Right atrium auricular region (tissue), 2 donors: ENCODE data around the gene SLC7A5. TPM values are rescaled to one million over a fixed set of nuclear protein-coding genes. Genes with fewer than 3 reads are reported as not detected.

Experiments used
- DNase-seq: peaks from one replicate; pipeline ENCODE4 v3.0.0-alpha.2; 2019; ENCODE audit warnings: low spot score
- H3K27ac ChIP-seq, 2 donors: fragments of 200-600 bp; sonication (generic); 1 replicate in 1 of 2; 2 replicates in 1 of 2; pipeline ENCODE4 v1.5.1; 2016 to 2019
- H3K27me3 ChIP-seq, 2 donors: fragments of 200-600 bp; sonication (generic); one replicate each; pipeline versions ENCODE4 v1.5.1 to v1.6.0; 2017 to 2019
- H3K36me3 ChIP-seq: fragments of 200-600 bp; sonication (generic); one replicate; pipeline ENCODE4 v1.5.1; 2016
- H3K4me1 ChIP-seq, 2 donors: fragments of 200-600 bp; sonication (generic); one replicate each; pipeline versions ENCODE4 v1.5.1 to v1.6.0; 2017 to 2019
- H3K4me3 ChIP-seq, 2 donors: fragments of 200-600 bp; sonication (generic); 1 replicate in 1 of 2; 2 replicates in 1 of 2; pipeline ENCODE4 v1.5.1; 2017 to 2019; ENCODE audit warnings: mild to moderate bottlenecking in 1 of 2, moderate library complexity in 1 of 2
- H3K9me3 ChIP-seq, 2 donors: fragments of 200-600 bp; sonication (generic); one replicate each; pipeline ENCODE4 v1.5.1; 2019
- CTCF ChIP-seq, 2 donors: fragments of 200-600 bp; sonication (generic); IDR thresholded peaks; one replicate each; pipeline ENCODE4 v1.5.1; 2019; ENCODE audit warnings: antibody characterized with exemption in 2 of 2
- total RNA-seq, 2 donors: library from RNA; depleted of rRNA; stranded (reverse); fragments of >200 nt; gene quantifications; one replicate each; pipeline ENCODE4 v1.1.0, GENCODE V29; 2016

The SLC7A5 gene
- total RNA-seq, 2 donors from 2014 or later: 5.8 to 12.8 TPM

GRCh38 chr16:87838643-87839541 is 30.4 kb downstream of the SLC7A5 start:
- Histone ChIP-seq H3K9me3 (no peaks in the 10 kb centered on the region), H3K4me3 (no peak overlapping the region), H3K4me1 (peaks cover 0 to 19% of the 10 kb centered on the region in 2 donors), H3K27me3 (no peaks in the 10 kb centered on the region), H3K27ac (no peak overlapping the region), H3K36me3 (peaks cover 20% of the 10 kb centered on the region)
- DNase-seq: no peak
- TF ChIP-seq CTCF (IDR thresholded peaks at IDR 0.05): no peak

GRCh38 chr16:87837627-87838289 is 31.5 kb downstream of the SLC7A5 start:
- TF ChIP-seq CTCF (IDR thresholded peaks at IDR 0.05): no peak
- Histone ChIP-seq H3K27me3 (no peaks in the 10 kb centered on the region), H3K27ac (peak overlapping the region; percentile 73 to 75), H3K4me1 (peaks cover 0 to 20% of the 10 kb centered on the region in 2 donors), H3K4me3 (no peak overlapping the region), H3K36me3 (peaks cover 23% of the 10 kb centered on the region), H3K9me3 (no peaks in the 10 kb centered on the region)
- no peak for DNase-seq

GRCh38 chr16:87836844-87837581 is 32.3 kb downstream of the SLC7A5 start:
- Histone ChIP-seq H3K27me3 (no peaks in the 10 kb centered on the region), H3K9me3 (no peaks in the 10 kb centered on the region), H3K4me3 (no peak overlapping the region), H3K27ac (peak overlapping the region; percentile 73 to 75), H3K4me1 (peaks cover 0 to 20% of the 10 kb centered on the region in 2 donors), H3K36me3 (peaks cover 28% of the 10 kb centered on the region)
- TF ChIP-seq CTCF (IDR thresholded peaks at IDR 0.05): no peak
- peak; percentile 83 for DNase-seq

GRCh38 chr16:87836346-87836843 is 32.9 kb downstream of the SLC7A5 start:
- no peak for TF ChIP-seq CTCF (IDR thresholded peaks at IDR 0.05)
- H3K9me3 ChIP-seq: no peaks in the 10 kb centered on the region
- peak overlapping the region; percentile 73 to 75 for H3K27ac ChIP-seq
- no peaks in the 10 kb centered on the region for H3K27me3 ChIP-seq
- H3K4me1 ChIP-seq: peaks cover 0 to 20% of the 10 kb centered on the region in 2 donors
- peaks cover 28% of the 10 kb centered on the region for H3K36me3 ChIP-seq
- no peak overlapping the region for H3K4me3 ChIP-seq
- DNase-seq: no peak

GRCh38 chr16:87835882-87836331 is 33.4 kb downstream of the SLC7A5 start:
- H3K36me3 ChIP-seq: peaks cover 28% of the 10 kb centered on the region
- no peak for TF ChIP-seq CTCF (IDR thresholded peaks at IDR 0.05)
- no peaks in the 10 kb centered on the region for H3K27me3 ChIP-seq
- H3K9me3 ChIP-seq: no peaks in the 10 kb centered on the region
- H3K4me3 ChIP-seq: no peak overlapping the region
- peak overlapping the region; percentile 73 to 75 for H3K27ac ChIP-seq
- peaks cover 0 to 20% of the 10 kb centered on the region in 2 donors for H3K4me1 ChIP-seq
- DNase-seq: no peak
